ENCODE results near the gene VPS13D. TPM values are rescaled to one million over a fixed set of nuclear protein-coding genes. Genes with fewer than 3 reads are reported as not detected.
"Not testable (repeated sequence)": the region's sequence is repeated elsewhere in the genome, so short reads cannot be mapped to it uniquely, and the experiment has no call there.

VPS13D gene
- total RNA-seq, 1 donor = 52.4 TPM

- no peaks in the 10 kb centered on the region for H3K9me3 ChIP-seq (ENCODE audit: low read depth, low read length)
- H3K4me1 ChIP-seq (ENCODE audit: insufficient read depth, low read length) = no peaks in the 10 kb centered on the region
- no peaks in the 10 kb centered on the region for H3K27me3 ChIP-seq (ENCODE audit: insufficient read depth, low read length)
- H3K4me3 ChIP-seq (ENCODE audit: low read length) = no peak overlapping the region
These were observed 84.6 kb downstream of the VPS13D start for GRCh38 chr1:12314333-12314903.

- Histone ChIP-seq H3K4me1 (ENCODE audit: insufficient read depth, low read length) (no peaks in the 10 kb centered on the region), H3K9me3 (ENCODE audit: low read depth, low read length) (no peaks in the 10 kb centered on the region), H3K27me3 (ENCODE audit: insufficient read depth, low read length) (no peaks in the 10 kb centered on the region), H3K4me3 (ENCODE audit: low read length) (no peak overlapping the region)
These were observed 85.3 kb downstream of the VPS13D start for GRCh38 chr1:12315146-12315545.

GRCh38 chr1:12316331-12316730 is 86.5 kb downstream of the VPS13D start:
- no peaks in the 10 kb centered on the region for H3K27me3 ChIP-seq (ENCODE audit: insufficient read depth, low read length)
- no peaks in the 10 kb centered on the region for H3K9me3 ChIP-seq (ENCODE audit: low read depth, low read length)
- H3K4me1 ChIP-seq (ENCODE audit: insufficient read depth, low read length) = no peaks in the 10 kb centered on the region
- no peak overlapping the region for H3K4me3 ChIP-seq (ENCODE audit: low read length)

DNA sequence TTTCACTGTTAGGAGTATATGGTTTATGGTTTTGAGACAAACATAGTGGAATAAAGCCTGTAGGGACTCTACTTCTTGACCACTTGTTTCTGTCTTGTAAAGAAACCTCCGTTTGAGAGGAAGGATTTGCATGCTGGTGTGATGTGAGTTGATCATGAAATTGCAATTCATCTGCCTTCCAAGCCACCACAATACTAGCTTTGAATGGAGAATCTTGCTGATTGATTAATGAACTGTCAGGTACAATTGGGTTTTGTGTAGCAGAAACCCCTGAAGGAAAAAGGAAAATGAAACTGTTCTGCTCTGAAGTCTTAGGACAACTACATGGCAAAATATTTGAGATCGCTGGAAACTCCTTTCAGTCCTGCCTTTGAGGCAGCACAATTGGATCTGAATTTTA is 90.7 kb downstream of the VPS13D start:
- Histone ChIP-seq H3K4me1 (ENCODE audit: insufficient read depth, low read length) (no peaks in the 10 kb centered on the region), H3K27me3 (ENCODE audit: insufficient read depth, low read length) (no peaks in the 10 kb centered on the region), H3K9me3 (ENCODE audit: low read depth, low read length) (no peaks in the 10 kb centered on the region), H3K4me3 (ENCODE audit: low read length) (no peak overlapping the region)

GRCh38 chr1:12324423-12324822 is 94.6 kb downstream of the VPS13D start:
- Histone ChIP-seq H3K9me3 (ENCODE audit: low read depth, low read length) (no peaks in the 10 kb centered on the region), H3K4me3 (ENCODE audit: low read length) (no peak overlapping the region), H3K27me3 (ENCODE audit: insufficient read depth, low read length) (no peaks in the 10 kb centered on the region), H3K4me1 (ENCODE audit: insufficient read depth, low read length) (no peaks in the 10 kb centered on the region)

DNA sequence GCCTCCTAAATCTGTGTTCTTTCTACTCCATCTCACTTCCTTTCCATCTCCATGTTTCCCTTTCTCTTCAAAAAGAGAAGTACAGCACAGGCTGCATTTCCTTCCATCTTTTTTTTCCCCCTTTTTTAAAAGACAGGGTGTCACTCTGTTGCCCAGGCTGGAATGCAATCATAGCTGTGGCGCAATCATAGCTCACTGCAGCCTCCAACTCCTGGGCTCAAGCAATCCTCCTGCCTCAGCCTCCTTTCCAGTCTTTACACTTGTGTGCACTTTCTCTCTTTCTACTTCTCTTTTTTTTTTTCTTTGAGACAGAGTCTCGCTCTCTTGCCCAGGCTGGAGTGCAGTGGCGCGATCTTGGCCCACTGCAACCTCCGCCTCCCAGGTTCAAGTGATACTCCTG is 95.1 kb downstream of the VPS13D start:
- H3K9me3 ChIP-seq (ENCODE audit: low read depth, low read length); H3K4me1 ChIP-seq (ENCODE audit: insufficient read depth, low read length); H3K27me3 ChIP-seq (ENCODE audit: insufficient read depth, low read length); H3K4me3 ChIP-seq (ENCODE audit: low read length): not testable (repeated sequence)

DNA sequence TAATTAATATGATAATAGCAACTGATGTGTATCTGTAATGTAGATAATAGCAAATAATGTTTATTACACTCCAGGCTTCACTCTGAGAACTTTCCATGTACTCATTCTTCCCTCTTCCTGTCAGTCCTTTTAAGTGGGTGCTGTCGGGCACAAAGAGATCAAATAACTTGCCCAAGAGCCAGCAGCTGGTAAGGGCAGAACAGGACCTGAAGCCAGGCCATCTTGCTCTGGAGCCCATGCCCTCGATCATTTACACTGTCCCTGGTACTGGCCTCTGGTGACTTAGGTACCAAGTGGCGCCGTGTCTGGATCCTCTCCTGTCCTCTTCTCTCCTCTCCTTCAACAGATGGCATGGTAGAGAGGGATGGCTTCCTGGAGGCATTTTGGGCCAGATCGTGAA is 97.2 kb downstream of the VPS13D start:
- no peak overlapping the region for H3K4me3 ChIP-seq (ENCODE audit: low read length)
- no peaks in the 10 kb centered on the region for H3K9me3 ChIP-seq (ENCODE audit: low read depth, low read length)
- no peaks in the 10 kb centered on the region for H3K27me3 ChIP-seq (ENCODE audit: insufficient read depth, low read length)
- no peaks in the 10 kb centered on the region for H3K4me1 ChIP-seq (ENCODE audit: insufficient read depth, low read length)

DNA sequence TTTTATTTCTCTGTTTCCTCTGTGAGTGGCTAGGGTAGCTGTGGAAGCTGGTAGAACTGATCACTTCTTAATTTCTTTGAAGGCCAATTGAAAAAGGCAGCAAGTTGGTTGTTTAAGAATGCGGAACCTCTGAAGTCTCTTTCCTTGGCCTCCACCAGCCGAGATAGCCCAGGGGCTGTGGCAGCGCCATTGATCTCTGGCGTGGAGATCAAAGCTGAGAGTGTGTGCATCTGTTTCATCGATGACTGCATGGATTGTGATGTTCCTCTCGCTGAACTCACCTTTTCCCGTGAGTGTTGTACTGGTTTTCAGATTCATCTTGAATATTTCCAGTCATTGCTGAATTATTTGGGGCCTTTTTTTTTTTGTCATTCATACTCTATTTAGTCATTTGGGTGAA is 97.7 kb downstream of the VPS13D start:
- Histone ChIP-seq H3K4me1 (ENCODE audit: insufficient read depth, low read length) (no peaks in the 10 kb centered on the region), H3K4me3 (ENCODE audit: low read length) (no peak overlapping the region), H3K27me3 (ENCODE audit: insufficient read depth, low read length) (no peaks in the 10 kb centered on the region), H3K9me3 (ENCODE audit: low read depth, low read length) (no peaks in the 10 kb centered on the region)

DNA sequence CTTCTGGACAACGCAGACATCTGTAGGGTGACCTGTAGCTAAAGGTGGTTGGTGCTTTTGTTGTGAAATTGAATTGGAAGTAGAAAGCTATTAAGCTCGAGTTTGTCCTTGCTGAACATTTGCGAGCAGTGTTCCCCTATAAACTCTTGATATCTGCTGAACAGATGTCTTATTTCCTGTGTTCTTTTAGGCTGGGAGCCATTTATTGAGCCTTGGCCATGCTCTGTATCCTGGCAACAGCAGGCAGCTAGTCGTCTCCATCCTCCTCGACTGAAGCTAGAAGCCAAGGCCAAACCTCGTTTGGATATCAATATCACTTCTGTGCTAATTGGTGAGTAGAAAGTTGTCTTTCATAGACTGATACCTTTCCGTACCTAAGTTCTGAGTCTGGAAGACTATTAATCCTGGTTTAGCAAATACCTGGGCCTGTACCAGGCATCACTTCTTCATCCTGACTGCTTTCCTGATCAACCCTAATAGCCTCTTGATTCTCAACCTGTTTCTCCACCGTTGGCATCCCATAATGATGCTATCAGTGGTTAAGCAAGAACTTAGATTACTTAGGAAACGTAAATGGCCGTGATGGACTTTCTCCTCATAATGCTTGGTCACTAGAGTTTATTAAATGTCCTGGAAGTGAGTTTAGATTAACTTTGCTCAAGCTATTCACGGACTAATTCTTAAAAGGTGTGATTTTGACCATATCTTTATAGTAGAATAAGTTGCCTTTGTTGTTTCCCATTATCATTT is 103.4 kb downstream of the VPS13D start:
- H3K4me1 ChIP-seq (ENCODE audit: insufficient read depth, low read length) = no peaks in the 10 kb centered on the region
- H3K9me3 ChIP-seq (ENCODE audit: low read depth, low read length) = no peaks in the 10 kb centered on the region
- H3K4me3 ChIP-seq (ENCODE audit: low read length) = no peak overlapping the region
- H3K27me3 ChIP-seq (ENCODE audit: insufficient read depth, low read length) = no peaks in the 10 kb centered on the region

DNA sequence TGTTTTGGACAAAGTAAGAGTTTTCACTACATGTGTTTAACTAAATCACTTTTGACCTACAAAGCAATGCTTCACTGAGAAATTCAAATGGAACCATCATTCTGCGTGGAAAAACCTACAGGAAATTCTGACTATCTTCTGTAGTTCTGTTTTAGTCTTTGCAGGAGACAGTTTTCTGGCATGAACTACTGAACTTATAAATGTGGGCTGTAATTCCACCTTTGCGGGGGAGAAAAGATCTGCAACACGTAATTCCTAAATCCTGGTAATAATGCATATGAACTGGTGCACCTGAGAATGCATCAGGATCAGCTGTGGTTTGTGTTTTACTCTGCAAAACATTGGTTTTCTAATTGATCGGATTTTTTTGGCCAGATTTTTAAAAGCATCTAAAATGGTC is 106.0 kb downstream of the VPS13D start:
- no peaks in the 10 kb centered on the region for H3K9me3 ChIP-seq (ENCODE audit: low read depth, low read length)
- no peaks in the 10 kb centered on the region for H3K27me3 ChIP-seq (ENCODE audit: insufficient read depth, low read length)

DNA sequence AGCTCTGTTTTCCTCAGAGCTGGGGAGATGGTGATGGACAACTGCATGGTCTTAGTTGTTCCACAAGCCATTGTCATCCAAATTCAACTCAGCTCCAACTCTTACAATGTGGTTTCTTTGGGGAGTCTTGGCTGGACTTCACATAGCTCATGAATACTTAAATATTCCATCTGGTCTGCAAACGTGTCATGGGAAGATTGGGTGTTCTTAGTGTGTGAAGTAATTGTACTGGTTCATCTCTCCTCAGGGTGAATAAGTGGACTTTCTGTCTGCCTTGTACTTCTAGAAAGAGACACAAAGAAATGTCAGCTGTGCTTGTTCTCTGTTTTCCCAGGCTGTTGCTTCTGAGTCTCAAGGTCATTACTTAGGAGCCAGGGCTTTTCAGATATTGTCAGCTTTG is 106.6 kb downstream of the VPS13D start:
- H3K4me1 ChIP-seq (ENCODE audit: insufficient read depth, low read length) = peaks cover under 1% of the 10 kb centered on the region
- no peaks in the 10 kb centered on the region for H3K27me3 ChIP-seq (ENCODE audit: insufficient read depth, low read length)
- H3K9me3 ChIP-seq (ENCODE audit: low read depth, low read length) = no peaks in the 10 kb centered on the region
- no peak overlapping the region for H3K4me3 ChIP-seq (ENCODE audit: low read length)

More for the DNA sequence above, 106.0 kb downstream of the VPS13D start:
- Histone ChIP-seq H3K4me1 (ENCODE audit: insufficient read depth, low read length) (no peaks in the 10 kb centered on the region), H3K4me3 (ENCODE audit: low read length) (no peak overlapping the region)

- Histone ChIP-seq H3K27me3 (ENCODE audit: insufficient read depth, low read length) (no peaks in the 10 kb centered on the region), H3K4me1 (ENCODE audit: insufficient read depth, low read length) (peaks cover 5% of the 10 kb centered on the region), H3K9me3 (ENCODE audit: low read depth, low read length) (no peaks in the 10 kb centered on the region), H3K4me3 (ENCODE audit: low read length) (no peak overlapping the region)
These were observed 108.2 kb downstream of the VPS13D start for GRCh38 chr1:12338017-12338416.

- Histone ChIP-seq H3K27me3 (ENCODE audit: insufficient read depth, low read length) (no peaks in the 10 kb centered on the region), H3K4me1 (ENCODE audit: insufficient read depth, low read length) (peaks cover 10% of the 10 kb centered on the region), H3K4me3 (ENCODE audit: low read length) (no peak overlapping the region), H3K9me3 (ENCODE audit: low read depth, low read length) (no peaks in the 10 kb centered on the region)
These were observed 109.0 kb downstream of the VPS13D start for GRCh38 chr1:12338823-12339222.

GRCh38 chr1:12339396-12339795 is 109.6 kb downstream of the VPS13D start:
- Histone ChIP-seq H3K9me3 (ENCODE audit: low read depth, low read length) (no peaks in the 10 kb centered on the region), H3K4me3 (ENCODE audit: low read length) (no peak overlapping the region), H3K4me1 (ENCODE audit: insufficient read depth, low read length) (peaks cover 16% of the 10 kb centered on the region), H3K27me3 (ENCODE audit: insufficient read depth, low read length) (no peaks in the 10 kb centered on the region)

DNA sequence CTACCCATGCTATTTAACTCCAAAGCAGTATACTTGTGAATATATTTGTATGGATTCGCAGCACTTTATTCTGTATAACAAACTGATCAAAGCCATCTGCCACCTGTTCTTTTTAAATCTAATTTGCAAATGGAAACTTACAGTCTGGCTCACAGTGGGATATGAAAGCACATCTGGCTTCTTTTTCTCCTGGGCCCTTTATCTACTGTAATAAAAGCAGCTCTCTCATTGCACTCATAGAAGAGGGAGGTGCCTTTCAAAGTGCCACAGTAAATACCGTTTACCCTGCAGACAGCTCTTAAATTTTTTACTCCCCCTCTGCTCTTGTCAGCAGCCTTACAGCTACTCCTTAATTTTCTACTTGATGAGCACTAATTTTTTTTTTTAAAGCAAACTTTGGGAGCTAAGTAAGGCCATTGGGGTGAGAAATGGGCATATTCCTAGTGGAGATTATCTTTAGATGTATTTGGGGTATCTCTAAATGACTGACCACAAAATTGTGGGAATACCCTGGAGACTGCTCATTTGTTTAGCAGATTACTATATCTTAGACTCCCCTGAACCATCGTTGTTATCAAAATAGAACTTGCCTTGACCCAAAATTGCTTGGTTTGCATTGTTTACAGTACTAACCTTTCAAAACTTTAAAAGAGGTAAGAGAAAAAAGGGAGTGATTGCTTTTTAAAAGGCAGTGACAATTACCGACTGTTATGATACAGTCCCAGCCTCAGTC is 110.1 kb downstream of the VPS13D start:
- H3K9me3 ChIP-seq (ENCODE audit: low read depth, low read length) = no peaks in the 10 kb centered on the region
- no peak overlapping the region for H3K4me3 ChIP-seq (ENCODE audit: low read length)
- H3K4me1 ChIP-seq (ENCODE audit: insufficient read depth, low read length) = peaks cover 22% of the 10 kb centered on the region
- H3K27me3 ChIP-seq (ENCODE audit: insufficient read depth, low read length) = no peaks in the 10 kb centered on the region

Measured in mononuclear cell (primary cell).